DMS 273 treated with DMSO at 0.1 percent for 48 hours (cell line): Measurements from ENCODE around the gene WNT3.
"Not testable (repeated sequence)": the region's sequence is repeated elsewhere in the genome, so short reads cannot be mapped to it uniquely, and the experiment has no call there.

Source experiments
- DNase-seq: peaks from one replicate; lab custom pipeline; 2025; lab: John Stamatoyannopoulos, UW

The WNT3 gene

DNA sequence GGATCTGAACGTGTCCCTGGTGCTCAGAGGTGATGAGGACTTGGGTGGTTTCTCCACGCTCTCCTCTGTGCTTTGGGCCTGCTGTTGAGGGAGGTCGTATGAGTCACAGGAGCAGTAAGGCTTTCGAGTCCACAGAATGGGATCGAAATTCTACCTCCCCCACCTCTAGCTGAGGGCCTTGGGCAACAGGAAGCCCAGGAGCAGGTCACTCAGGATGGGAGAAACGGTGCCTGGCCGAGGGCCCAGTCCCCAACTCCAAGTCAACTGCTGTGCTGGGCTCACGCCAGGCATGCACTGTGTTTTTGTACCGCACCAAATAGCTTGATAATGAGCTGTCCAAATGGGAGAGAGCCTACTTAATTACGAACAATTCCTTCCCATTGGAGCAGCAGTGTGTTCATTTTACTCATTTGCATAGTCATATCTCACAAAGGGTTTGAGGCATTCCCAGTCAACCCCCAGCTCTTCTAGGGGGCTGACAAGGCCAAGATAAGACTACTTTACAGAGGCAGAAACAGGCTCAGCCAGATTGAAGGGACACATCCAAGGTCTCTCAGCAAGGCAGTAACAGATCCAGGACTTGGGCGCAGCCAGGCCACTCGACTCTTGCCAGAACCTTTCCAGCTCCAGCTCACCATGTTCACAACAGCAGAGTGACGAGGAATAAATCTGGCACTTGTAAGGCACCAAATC lies 53.6 kb downstream of the WNT3 start:
- DNase-seq: no peak

DNA sequence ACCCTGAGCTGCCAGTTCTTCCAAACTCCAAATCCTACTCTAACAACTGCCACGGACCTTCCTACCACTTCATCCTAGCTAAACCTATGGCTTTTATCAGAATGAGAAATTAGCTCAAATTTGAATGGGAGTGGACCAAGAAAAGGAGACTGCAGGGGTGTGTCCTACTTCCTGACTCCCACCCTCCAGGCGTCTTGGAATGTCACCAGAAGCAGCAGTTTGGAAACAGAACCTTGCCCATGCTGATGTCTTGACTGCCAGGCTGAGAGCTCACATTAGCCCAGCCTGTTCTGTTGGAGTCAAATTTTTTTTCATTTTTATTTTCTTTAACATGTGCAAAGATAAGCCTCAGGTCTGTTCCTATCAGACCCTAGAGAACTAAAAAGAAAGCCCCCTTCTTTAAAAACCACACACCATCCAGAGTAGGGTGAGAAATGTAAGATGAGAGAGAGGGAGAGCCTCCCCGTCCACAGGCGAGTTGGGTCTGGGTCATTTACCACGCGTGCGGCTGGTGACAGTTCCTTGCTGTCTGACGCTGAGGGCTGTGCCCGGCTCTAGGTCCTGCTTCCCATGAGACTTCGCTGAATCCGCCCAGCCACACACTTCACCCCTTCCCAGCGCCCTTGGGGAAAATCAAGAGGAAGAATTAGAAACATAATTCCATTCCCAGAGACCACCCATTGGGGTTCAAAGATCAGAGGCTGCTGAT lies 54.3 kb downstream of the WNT3 start:
- no peak for DNase-seq

DNA sequence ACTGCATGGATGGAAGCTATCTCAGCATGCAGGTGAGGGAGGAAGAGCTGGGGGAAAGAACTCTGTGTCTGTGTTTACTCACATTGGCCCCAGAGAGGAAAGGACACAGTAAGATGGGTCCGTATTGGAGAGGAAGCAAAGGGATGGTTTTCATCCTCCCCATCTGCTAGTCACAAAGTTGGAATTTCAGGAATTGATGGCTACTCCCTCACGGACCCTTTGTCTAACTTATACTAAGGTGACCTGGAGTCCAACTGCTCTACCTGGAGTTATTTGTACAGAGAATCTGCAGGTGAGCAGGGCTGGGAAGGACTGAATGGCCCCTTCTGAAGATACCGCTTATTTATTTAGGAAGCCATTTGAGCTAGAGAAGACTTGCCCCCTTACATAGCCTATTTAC lies 55.1 kb downstream of the WNT3 start:
- no peak for DNase-seq

DNA sequence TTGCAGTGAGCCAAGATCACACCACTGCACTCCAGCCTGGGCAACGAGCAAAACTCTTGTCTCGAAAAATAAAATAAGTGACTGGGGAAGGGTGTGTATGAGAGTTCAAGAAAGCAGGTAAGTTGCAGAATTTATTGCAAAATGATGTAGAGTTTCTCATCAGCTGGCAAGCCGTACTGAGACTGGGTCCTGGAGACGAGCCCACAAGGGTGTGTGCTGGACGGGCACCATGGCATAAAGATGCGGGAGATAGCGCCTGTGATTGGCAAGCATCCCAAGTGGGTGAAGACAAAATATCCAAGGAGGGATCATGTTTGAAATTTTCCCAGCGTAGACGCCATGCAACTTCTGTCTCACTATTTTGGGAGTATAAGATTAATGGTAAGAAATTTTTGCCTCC lies 59.4 kb downstream of the WNT3 start:
- DNase-seq: no peak

DNA sequence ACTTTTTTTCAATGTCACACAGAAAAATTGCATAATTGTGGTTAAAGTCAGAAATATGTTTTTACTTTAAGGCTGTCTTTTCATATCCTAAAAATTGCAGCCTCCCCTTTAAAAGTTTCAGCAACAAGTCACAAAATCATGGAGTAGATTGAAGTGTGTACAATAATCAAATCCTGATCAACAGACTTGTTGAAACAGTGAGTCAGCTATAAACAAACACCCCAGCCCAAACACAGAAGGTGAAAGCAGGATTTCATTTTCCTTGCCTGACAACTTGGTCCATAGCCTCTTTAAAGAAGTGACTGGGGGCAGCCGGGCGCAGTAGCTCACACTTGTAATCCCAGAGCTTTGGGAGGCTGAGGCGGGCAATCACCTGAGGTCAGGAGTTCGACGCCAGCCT lies 59.9 kb downstream of the WNT3 start:
- DNase-seq: no peak

DNA sequence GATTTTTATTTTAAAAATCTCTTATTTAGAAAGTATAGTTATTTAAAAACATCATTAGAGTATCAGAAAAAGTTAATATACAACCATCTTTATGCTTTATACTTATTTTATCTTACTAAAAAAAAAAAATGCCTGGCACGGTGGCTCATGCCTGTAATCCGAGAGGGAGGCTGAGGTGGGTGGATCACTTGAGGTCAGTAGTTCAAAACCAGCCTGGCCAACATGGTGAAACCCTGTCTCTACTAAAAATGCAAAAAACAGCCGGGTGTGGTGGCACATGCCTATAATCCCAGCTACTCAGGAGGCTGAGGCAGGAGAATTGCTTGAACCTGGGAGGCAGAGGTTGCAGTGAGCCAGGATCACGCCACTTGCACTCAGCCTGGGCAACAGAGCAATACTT lies 60.9 kb downstream of the WNT3 start:
- DNase-seq: not testable (repeated sequence)

DNA sequence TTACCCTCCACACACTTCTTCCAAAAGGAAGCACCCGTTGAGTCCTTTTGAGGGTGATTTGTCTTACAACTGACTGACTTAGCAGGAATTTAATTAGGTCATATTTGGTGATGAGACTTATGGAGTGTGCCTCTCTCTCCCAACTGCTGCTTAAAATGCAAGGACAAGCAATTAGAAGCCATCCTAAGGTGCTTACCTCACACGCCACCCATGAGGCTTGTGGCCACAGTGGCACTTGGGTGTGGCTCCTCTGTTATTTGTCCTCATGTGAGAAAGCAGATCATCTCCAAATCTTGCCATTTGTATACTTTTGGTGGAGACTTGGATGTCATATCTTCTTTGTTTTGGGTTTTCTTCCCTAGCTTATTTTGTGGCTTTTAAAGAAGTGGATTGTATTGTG lies 61.6 kb downstream of the WNT3 start:
- no peak for DNase-seq

DNA sequence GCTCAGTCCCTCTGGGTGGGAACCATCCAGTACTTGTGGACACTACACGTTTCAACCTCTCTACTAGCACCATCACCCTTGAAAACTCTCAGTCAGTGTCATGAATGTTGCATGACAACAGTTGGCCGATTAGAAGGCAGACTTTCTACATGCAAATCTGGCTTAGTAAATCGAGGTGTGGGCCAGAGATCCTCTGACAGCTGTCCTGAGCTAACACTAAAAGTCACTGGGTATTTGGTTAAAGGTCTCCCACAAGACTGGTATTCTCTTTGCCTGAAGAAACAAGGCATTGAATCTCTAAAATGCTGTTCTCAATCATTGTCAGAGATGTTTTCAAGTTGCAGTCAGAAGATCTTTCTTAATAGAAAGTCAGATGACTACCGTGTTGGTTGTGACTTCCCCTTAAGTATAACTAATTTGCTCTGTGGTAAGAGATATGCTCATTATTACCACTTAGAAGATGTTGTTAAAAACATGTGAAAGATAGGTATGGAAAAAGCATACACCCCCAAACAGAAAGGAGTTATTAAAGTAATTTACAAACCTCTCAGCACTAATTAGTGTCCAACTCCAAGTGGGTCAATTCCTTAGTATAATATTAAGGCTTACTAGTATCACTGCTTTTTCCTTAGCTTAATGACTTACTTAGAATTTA lies 62.3 kb downstream of the WNT3 start:
- no peak for DNase-seq

DNA sequence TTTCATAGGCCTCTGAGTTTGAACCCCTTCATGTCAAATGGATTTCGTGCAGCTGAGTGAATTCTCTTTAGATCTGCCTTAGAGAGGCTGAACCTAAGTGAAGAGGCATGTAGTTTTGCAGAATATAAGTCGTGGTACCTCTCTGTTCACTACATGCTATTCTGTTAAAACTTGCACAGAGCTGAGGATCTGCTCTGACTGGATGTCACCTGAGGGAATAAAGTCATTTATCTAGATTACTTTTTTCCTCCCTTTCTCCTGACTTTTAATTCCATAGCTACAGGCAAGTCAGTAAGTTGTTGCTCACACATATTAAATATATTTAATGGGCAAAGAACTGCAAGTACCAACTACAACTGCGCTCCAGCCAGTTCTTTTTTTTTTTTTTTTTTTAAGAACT lies 64.7 kb downstream of the WNT3 start:
- DNase-seq: no peak

DNA sequence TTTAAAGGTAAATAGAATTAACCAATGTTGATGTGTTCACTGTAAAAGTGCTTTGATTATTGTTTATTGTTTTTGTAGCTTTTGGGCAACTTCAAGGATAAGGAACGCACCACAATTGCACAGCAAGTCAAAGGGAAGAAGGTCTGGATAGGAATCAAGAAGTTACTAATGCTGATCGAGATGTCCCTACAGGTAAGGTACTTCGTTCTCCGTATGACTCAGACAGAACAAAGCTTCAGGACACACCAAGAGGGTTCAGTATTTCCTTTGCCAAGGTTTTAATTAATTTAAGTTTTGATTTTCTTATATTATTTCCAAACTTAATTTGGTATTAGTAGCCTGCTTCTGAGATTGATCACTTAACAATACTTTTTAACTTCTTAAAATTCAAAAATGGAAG lies 67.1 kb downstream of the WNT3 start:
- DNase-seq: no peak

DNA sequence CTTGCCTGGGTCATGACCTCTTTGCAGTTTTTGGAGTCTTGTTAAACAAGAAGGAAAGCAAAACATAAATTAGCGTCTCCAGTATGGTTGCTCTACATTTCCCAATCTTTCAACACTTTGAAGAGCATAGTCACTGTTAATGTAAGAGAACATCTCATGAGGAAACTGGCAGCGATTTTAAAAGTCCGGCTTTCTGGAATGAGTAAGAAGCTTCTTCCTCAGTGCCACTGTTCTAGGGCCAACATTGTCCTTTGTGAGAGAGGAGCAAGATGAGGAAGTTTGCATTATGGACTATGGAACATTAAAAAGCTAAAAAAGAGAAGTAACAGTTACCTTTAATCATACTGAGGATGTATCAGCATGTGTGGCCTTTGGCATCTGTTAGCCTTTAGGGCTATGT lies 73.1 kb downstream of the WNT3 start:
- DNase-seq: no peak

DNA sequence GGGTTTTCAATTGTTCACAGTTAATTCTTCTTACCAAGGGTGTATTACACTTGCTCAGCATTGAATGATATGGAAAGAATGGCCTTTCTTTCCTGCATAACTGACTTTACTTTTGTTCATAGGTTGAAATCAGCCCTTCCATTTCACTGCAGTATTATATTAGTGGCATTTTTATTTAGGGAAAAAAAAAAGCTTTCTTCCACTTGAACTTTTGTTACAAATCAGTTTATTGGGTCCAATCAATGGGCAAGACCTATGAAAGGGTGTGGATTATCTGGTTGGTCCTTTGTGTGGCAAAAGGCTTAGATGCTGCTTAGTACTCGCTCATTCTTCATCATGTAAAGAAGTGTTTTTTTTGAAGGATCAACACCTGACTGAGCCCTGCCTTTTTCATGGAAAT lies 74.1 kb downstream of the WNT3 start:
- DNase-seq: no peak

DNA sequence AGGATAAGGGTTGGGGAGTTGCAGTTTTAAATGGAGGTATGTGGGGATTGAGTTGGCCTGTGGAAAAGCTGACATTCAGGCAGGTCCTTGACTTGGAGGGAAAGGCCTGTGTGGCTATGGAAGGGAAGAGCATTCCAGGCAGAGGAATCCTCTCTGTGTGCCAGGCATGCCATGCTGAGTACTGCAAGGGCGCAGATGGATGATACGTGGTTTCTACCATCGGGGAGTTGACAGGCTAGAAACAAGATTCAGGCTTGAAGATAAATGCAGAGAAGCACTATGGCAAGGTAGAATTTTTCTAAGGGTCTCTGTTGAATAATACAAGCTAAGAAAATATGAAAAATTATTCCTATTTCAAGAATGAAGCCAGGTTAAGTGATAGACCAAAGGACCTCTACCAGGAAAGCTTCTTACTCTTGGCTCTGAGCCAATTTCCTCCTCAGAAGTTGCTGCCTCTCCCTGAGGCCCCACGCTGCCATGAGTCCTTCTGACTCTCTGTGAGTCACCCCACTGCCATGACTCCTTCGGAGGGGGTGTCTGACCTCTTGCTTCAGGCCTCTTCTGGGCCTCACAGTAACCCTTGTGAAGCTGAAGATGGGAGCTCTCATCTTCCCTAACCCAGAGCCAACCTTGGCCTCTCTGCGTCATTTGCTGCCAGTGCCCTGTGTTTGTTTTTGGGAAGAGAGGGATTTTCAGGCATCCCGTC lies 75.8 kb downstream of the WNT3 start:
- no peak for DNase-seq

DNA sequence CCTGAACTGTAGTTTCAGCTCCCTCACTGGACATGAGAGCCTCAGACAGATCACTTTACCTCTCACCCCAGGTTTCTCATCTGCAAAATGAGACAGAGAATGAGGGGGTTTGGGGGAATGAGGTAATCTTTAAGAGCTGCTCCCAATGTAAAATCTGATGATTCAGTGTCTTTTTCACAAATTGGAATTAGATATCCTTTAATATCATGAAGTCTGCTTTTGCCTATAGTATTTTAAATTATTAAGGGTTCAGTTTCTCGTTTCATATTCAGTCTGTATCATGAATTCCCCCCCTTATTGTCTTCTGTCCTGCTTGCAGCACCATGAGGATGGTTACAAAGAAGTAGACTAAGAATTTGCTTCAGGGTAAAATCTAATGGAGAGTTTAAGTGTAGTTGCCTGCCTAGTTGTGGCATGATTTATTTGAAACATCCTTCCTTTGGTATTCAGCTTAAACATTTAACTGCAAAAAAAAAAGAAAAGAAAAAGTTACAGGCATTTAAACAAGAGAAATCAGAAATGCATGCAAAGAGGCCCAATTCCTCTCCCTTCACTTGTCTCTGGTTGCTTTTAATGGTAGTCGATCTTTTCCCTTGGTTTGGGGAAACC lies 77.3 kb downstream of the WNT3 start:
- no peak for DNase-seq

DNA sequence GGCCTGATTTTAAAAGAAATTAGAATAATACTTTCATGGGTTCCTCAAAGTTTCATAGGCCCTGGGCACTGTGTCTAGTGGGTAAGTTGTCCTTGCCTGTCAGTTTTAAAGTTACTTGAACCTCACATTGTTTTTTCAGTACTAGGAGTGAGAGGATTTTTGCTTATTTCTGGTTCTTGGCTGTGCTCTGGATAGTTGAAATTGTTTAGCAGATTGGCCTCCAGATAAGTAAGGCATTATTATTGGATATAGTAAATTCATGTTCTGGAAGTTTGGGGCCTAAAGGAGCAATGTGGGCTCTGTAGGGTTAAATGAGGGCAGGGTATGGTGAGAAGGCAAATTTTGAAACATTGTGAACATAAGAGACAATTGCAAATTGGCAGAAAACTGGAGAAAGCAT lies 78.5 kb downstream of the WNT3 start:
- no peak for DNase-seq

DNA sequence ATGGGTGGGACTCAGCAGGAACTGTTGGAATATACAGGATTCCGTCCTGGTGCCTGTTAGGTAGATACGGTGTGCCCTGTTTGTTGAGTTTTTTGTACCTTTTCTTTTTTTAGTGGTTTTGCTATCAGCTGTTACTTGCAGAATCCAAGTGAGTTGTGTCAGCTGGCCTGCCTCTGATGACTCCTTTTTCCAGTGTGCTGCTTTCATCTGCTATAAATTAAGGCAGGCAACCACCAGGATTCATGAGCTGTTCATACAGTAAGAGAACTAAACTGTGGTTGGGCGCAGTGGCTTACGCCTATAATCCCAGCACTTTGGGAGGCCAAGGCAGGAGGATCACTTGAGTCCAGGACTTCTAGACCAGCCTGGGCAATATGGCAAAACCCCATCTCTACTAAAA lies 79.9 kb downstream of the WNT3 start:
- DNase-seq: no peak

DNA sequence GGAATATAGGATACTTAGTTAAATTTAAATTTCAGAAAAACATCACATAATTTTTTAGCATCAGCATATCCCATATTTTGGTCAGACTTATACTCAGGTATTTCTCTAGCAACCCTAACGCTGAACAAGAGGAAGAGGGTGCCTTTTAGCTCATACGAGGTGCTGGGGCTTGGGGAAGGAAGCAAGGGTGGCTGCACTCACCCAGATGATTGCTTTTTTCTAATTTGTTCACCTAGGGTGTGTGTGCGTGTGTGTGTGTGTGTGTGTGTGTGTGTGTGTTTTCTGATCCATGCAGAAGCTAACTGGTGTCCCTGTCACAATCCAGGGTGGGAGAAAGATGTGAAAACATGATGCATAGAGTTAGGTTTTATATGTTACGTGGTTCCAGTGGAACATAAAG lies 81.2 kb downstream of the WNT3 start:
- DNase-seq: no peak

DNA sequence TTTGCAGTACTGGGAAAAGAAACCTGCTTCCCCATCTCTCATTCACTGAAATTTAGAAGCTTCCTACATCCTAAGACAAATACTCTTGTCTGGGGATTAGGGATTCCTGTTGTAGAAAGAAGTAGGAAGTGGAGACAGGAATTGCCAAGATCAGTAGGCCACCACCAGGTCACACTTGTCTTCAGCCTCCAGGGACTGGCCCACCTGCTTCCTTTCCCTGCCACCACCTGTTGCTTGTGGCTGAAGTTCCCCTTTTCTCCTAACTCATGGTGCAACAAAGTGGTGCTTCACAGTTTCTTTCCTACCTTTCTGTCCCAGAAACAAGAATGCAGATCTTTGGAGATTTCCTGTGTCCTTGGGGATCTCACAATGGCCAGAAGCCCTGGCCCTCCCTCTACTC lies 82.4 kb downstream of the WNT3 start:
- no peak for DNase-seq

DNA sequence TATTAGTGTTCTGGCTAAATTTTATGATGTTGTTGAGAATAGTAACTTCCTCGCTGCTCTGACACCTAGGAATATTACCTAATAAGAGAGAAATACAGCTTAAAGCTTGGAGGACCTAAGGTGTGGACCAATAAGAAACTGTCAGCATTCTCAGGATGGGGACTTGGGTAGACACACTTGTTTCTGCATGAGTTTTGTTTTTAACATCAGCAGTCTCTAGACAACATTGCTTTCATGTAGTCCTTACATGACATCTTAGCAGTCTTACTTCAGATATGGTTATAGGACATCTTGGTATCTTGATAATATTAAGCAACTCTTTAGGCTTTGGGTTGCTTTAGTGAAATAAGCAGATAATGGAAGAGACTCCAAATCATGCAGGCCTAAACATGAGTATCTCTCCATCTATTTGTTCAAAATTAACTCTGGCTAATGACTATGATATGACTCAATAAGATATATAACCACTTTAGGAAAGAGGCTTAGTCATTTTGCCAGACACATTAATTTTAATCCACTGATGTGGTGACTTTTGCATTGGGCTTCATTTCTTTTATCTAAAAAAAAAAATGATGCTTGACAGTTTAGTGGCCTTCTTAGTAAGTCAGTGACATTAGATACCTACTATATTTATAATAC lies 84.5 kb downstream of the WNT3 start:
- no peak for DNase-seq

DNA sequence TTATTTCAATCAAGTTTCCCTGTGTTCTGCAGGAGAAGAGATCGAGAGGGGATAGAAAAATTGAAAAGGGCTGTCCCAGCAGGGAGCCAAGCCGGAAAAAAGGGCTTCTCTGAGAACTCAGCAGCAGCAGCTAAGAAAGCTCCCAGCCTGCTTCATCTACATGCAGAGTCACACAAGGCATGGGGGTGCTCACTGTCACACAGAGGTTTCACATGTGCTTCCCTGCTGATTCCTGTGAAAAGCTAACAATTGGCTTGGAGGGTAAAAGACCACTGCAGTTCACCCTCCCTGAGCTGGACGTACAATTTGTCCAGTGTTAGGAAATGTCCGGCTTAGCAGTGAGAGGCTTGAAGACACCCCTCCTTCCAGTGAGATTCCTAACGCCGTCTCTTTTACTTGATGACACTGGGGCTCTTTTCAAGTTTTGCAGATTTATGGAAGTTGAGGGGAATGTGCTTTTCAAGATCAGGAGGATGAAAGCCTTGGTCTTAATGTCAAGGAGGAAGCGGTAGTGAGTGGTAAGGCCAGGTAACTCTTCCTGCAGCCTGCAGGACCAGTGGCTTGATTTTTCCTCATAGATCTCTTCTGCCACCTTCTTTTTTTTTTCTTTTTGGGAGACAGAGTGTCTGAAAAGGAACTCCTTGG lies 85.6 kb downstream of the WNT3 start:
- no peak for DNase-seq

DNA sequence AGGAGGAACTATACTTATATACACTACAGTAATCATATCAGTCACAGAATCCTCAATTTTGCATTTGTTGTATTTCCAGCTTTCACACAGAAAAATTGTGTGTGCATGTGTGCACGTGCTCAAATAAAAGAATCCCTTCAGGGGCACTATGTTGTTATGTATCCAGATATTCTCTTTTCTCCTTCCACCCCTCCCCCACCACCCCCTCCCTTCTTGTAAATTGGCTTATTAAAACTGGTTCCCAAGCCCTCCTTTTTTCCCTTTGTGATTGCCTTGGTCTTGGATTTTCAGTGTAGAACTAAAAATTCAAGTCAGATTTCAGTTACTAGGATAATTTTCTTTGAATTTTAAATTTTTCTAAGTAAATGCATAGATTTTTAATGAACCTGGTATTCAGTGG lies 86.3 kb downstream of the WNT3 start:
- DNase-seq: no peak
